Neuronal stem cell (in vitro differentiated cells): ENCODE data around the gene DTX3L.

Experiments used
- DNase-seq: peaks from one replicate; pipeline ENCODE4 v3.0.0-alpha.2; 2013; ENCODE audit warnings: low spot score
- H2AFZ ChIP-seq: one replicate; pipeline ENCODE4 v1.6.1; 2013; ENCODE audit warnings: mild to moderate bottlenecking, low read length, inconsistent platforms
- H2AK5ac ChIP-seq: 2 replicates; pipeline ENCODE4 v1.6.1; 2013; ENCODE audit warnings: low read depth, mild to moderate bottlenecking, inconsistent platforms, low read length, moderate library complexity, mixed read lengths
- H2BK120ac ChIP-seq: 2 replicates; pipeline ENCODE4 v1.6.1; 2013; ENCODE audit warnings: low read depth, mild to moderate bottlenecking, inconsistent platforms, low read length, moderate library complexity, mixed read lengths
- H2BK12ac ChIP-seq: one replicate; pipeline ENCODE4 v1.6.1; 2013; ENCODE audit warnings: low read length, inconsistent platforms
- H2BK15ac ChIP-seq: 2 replicates; pipeline ENCODE4 v1.6.1; 2013; ENCODE audit warnings: mild to moderate bottlenecking, low read length, inconsistent platforms, mixed read lengths
- H2BK5ac ChIP-seq: one replicate; pipeline ENCODE4 v1.6.1; 2013; ENCODE audit warnings: inconsistent platforms, mild to moderate bottlenecking, low read length, moderate library complexity
- H3K14ac ChIP-seq: one replicate; pipeline ENCODE4 v1.6.1; 2013; ENCODE audit warnings: low read length, inconsistent platforms
- H3K18ac ChIP-seq: 2 replicates; pipeline ENCODE4 v1.6.1; 2013; ENCODE audit warnings: low read length, inconsistent platforms
- H3K23ac ChIP-seq: 2 replicates; pipeline ENCODE4 v1.6.1; 2013; ENCODE audit warnings: low read depth, mild to moderate bottlenecking, mixed read lengths, low read length, inconsistent platforms; ENCODE audit not compliant: poor library complexity
- H3K27ac ChIP-seq: replicated peaks from 3 replicates; pipeline ENCODE4 v1.5.1; 2013; ENCODE audit warnings: low read length, inconsistent platforms
- H3K27me3 ChIP-seq, 3 experiments: 2 replicates each; pipeline ENCODE4 v1.6.1; 2013; ENCODE audit warnings: low read length in 3 of 3, mild to moderate bottlenecking in 2 of 3, inconsistent platforms in 1 of 3, low read depth in 1 of 3, mixed read lengths in 1 of 3, moderate library complexity in 1 of 3; ENCODE audit not compliant: control insufficient read depth in 3 of 3, insufficient read depth in 3 of 3
- H3K36me3 ChIP-seq, 2 donors: replicated peaks in 1 of 2; 2 replicates each; pipeline ENCODE4 v1.6.1; 2013; ENCODE audit warnings: low read length in 2 of 2; ENCODE audit not compliant: control insufficient read depth in 2 of 2, insufficient read depth in 2 of 2
- H3K4ac ChIP-seq: 2 replicates; pipeline ENCODE4 v1.6.1; 2013; ENCODE audit warnings: inconsistent platforms, mild to moderate bottlenecking, low read length, moderate library complexity
- H3K4me1 ChIP-seq, 2 donors: 1 replicate in 1 of 2; 2 replicates in 1 of 2; pipeline ENCODE4 v1.6.1; 2013; ENCODE audit warnings: low read length in 2 of 2, low read depth in 1 of 2; ENCODE audit not compliant: control insufficient read depth in 2 of 2, insufficient read depth in 1 of 2
- H3K4me2 ChIP-seq: one replicate; pipeline ENCODE4 v1.6.1; 2013; ENCODE audit warnings: mild to moderate bottlenecking, low read length, inconsistent platforms; ENCODE audit not compliant: insufficient read depth, poor library complexity, severe bottlenecking
- H3K4me3 ChIP-seq, 2 donors: 2 replicates each; pipeline ENCODE4 v1.5.1; 2013; ENCODE audit warnings: low read length in 2 of 2, mild to moderate bottlenecking in 2 of 2, inconsistent platforms in 1 of 2, moderate library complexity in 1 of 2
- H3K79me1 ChIP-seq: one replicate; pipeline ENCODE4 v1.6.1; 2013; ENCODE audit warnings: low read depth, mild to moderate bottlenecking, inconsistent platforms, low read length, moderate library complexity
- H3K9ac ChIP-seq: one replicate; pipeline ENCODE4 v1.6.1; 2013; ENCODE audit warnings: mild to moderate bottlenecking, low read depth, low read length, inconsistent platforms; ENCODE audit not compliant: poor library complexity
- H3K9me3 ChIP-seq, 2 donors: replicated peaks in 1 of 2; 2 replicates each; pipeline versions ENCODE3 to v1.6.1; 2013; ENCODE audit warnings: low read length in 2 of 2, mild to moderate bottlenecking in 2 of 2, inconsistent platforms in 1 of 2, low read depth in 1 of 2, mixed read lengths in 1 of 2, moderate library complexity in 1 of 2; ENCODE audit not compliant: control insufficient read depth in 2 of 2, insufficient read depth in 1 of 2
- H4K8ac ChIP-seq: one replicate; pipeline ENCODE4 v1.6.1; 2013; ENCODE audit warnings: low read depth, mild to moderate bottlenecking, inconsistent platforms, low read length, moderate library complexity
- H4K91ac ChIP-seq: one replicate; pipeline ENCODE4 v1.6.1; 2013; ENCODE audit warnings: low read length, low read depth, mild to moderate bottlenecking, inconsistent platforms; ENCODE audit not compliant: poor library complexity
- WGBS, 2 donors: extraction: QIAGEN DNeasy Blood & Tissue Kit; methylation state at CpG; one replicate each; pipeline ENCODE4 v1.1.7; 2013; ENCODE audit warnings: missing lambda C conversion rate in 2 of 2, mixed read lengths in 1 of 2; ENCODE audit not compliant: insufficient read length in 2 of 2, insufficient replicate concordance in 1 of 2; ENCODE audit errors: extremely low coverage in 2 of 2; 5-methylcytosine and 5-hydroxymethylcytosine counted together

The DTX3L gene

DNA sequence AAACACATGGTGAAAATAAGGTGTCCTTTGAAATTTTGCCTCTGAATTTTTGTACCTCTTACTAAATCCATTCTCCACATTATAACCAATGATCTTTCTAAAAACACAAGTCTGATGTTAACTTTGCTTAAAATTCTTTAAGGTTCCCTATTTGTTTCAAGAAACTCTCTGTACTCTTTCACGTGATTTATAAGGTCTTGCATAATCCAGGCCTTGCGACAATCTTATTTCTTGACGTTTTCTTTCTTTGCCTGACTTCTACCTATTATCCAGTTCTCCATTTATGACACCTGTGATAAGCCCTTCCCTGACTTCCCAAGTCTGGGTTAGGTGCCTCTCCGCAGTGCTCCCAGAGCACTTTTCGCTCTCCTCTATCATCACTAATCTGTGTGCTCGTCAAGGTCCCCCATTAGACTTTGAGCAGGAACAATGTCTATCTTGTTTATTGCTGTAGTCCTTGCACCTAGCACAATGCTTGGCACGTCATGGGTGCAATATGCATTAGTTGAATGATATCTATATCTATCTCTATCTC, 25.1 kb upstream of the DTX3L start:
- no peak overlapping the region for H2BK120ac ChIP-seq
- H3K36me3 ChIP-seq, result peaks cover 0 to 34% of the 10 kb centered on the region in 2 donors
- H3K4me1 ChIP-seq, result no peaks in the 10 kb centered on the region
- H3K23ac ChIP-seq, result no peak overlapping the region
- no peak overlapping the region for H2AK5ac ChIP-seq
- no peaks in the 10 kb centered on the region for H3K27me3 ChIP-seq
- no peaks in the 10 kb centered on the region for H3K79me1 ChIP-seq
- no peaks in the 10 kb centered on the region for H3K9me3 ChIP-seq
- no peak overlapping the region for H3K18ac ChIP-seq
- no peak overlapping the region for H4K8ac ChIP-seq
- H3K4ac ChIP-seq, result no peak overlapping the region
- H3K9ac ChIP-seq, result no peak overlapping the region
- H2BK15ac ChIP-seq, result no peak overlapping the region
- no peak overlapping the region for H2BK12ac ChIP-seq
- no peak overlapping the region for H4K91ac ChIP-seq
- no CpG with 5 or more reads among the region's 7 CpGs for WGBS, 2 donors
- no peak overlapping the region for H3K4me3 ChIP-seq
- no peak overlapping the region for H2AFZ ChIP-seq
- no peak overlapping the region for H3K4me2 ChIP-seq
- H3K27ac ChIP-seq, result no peak overlapping the region
- no peak overlapping the region for H2BK5ac ChIP-seq
- H3K14ac ChIP-seq, result no peak overlapping the region
- DNase-seq, result no peak

DNA sequence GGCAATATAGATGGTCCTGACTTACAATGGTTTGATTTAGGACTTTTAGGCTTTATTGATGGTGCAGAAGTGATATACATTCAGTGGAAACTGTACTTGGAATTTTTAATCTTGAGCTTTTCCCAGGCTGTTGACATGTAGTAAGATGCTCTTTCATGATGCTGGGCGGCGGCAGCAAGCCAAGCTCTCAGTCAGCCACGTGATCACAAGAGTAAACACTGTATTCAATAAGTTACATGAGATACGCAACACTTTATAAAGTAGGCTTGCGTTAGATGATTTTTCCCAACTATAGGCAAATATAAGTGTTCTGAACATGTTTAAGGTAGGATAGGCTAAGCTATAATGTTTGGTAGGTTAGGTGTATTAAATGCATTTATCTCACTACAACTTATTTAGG, 18.0 kb upstream of the DTX3L start:
- Histone ChIP-seq H3K4me2 (no peak overlapping the region), H2BK15ac (no peak overlapping the region), H3K27ac (no peak overlapping the region), H2BK120ac (no peak overlapping the region), H3K4me3 (no peak overlapping the region), H3K36me3 (peaks cover 0 to 34% of the 10 kb centered on the region in 2 donors), H3K23ac (no peak overlapping the region), H4K91ac (no peak overlapping the region), H3K9ac (no peak overlapping the region), H3K27me3 (no peaks in the 10 kb centered on the region), H3K4me1 (no peaks in the 10 kb centered on the region), H2AFZ (no peak overlapping the region), H2AK5ac (no peak overlapping the region), H3K9me3 (no peaks in the 10 kb centered on the region), H3K14ac (no peak overlapping the region), H3K18ac (no peak overlapping the region), H3K4ac (no peak overlapping the region), H3K79me1 (no peaks in the 10 kb centered on the region), H4K8ac (no peak overlapping the region), H2BK5ac (no peak overlapping the region), H2BK12ac (no peak overlapping the region)
- no peak for DNase-seq
- no CpG with 5 or more reads among the region's 5 CpGs for WGBS, 2 donors

DNA sequence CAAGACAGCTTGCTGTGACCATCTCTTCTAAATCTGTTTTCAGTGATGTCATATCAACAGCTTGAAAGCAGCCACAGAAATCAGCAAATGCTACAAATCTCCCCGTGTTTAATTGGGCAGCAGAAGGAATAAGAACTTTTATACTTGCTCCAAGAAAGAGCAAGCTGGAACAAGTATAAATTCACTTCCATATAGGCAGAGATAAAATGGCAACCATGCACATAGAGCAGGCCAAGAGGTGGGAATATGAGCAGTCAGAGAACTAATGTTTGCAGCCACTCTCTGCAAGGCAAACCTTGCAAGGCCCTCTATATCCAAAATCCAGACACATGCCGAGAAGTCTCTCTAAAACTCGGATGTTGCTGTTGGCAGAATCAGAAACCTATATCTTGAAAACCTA, 16.1 kb upstream of the DTX3L start:
- H3K4me2 ChIP-seq, result no peak overlapping the region
- H4K8ac ChIP-seq, result no peak overlapping the region
- WGBS, 2 donors, result no CpG with 5 or more reads among the region's 3 CpGs
- H3K4me3 ChIP-seq, result no peak overlapping the region
- no peak overlapping the region for H2BK5ac ChIP-seq
- H3K27me3 ChIP-seq, result no peaks in the 10 kb centered on the region
- no peak overlapping the region for H2AK5ac ChIP-seq
- no peak overlapping the region for H3K18ac ChIP-seq
- no peak for DNase-seq
- no peaks in the 10 kb centered on the region for H3K9me3 ChIP-seq
- H3K27ac ChIP-seq, result no peak overlapping the region
- no peak overlapping the region for H2BK15ac ChIP-seq
- H3K9ac ChIP-seq, result no peak overlapping the region
- H3K14ac ChIP-seq, result no peak overlapping the region
- H4K91ac ChIP-seq, result no peak overlapping the region
- H3K23ac ChIP-seq, result no peak overlapping the region
- H3K36me3 ChIP-seq, result peaks cover 0 to 32% of the 10 kb centered on the region in 2 donors
- H2BK120ac ChIP-seq, result no peak overlapping the region
- H2AFZ ChIP-seq, result no peak overlapping the region
- no peak overlapping the region for H2BK12ac ChIP-seq
- no peak overlapping the region for H3K4ac ChIP-seq
- H3K4me1 ChIP-seq, result no peaks in the 10 kb centered on the region
- no peaks in the 10 kb centered on the region for H3K79me1 ChIP-seq

DNA sequence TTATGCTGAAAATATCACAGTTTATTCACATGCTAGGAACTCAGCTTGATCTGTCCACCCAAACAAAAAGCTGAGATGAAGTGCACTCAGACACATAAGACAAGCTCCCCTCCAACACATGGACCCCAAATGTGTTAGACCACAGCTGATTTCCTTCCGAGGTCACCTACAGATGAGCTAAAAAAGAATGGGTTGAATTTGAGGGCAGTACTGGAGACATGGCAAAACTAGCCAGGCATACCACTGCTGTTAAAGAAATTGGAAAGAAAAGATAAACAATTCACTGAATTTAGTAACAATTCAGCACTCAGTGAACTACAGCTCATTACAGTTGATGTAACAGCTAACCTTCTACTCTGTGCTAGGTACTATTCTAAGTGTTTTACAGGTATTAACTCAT, 15.5 kb upstream of the DTX3L start:
- no peak overlapping the region for H3K4me2 ChIP-seq
- peaks cover 0 to 33% of the 10 kb centered on the region in 2 donors for H3K36me3 ChIP-seq
- no peak overlapping the region for H4K91ac ChIP-seq
- H2BK5ac ChIP-seq, result no peak overlapping the region
- no CpG with 5 or more reads among the region's 1 CpG for WGBS, 2 donors
- H2AK5ac ChIP-seq, result no peak overlapping the region
- no peaks in the 10 kb centered on the region for H3K4me1 ChIP-seq
- H2AFZ ChIP-seq, result no peak overlapping the region
- no peak overlapping the region for H2BK120ac ChIP-seq
- H3K4ac ChIP-seq, result no peak overlapping the region
- H3K18ac ChIP-seq, result no peak overlapping the region
- H2BK12ac ChIP-seq, result no peak overlapping the region
- H3K23ac ChIP-seq, result no peak overlapping the region
- H3K9me3 ChIP-seq, result no peaks in the 10 kb centered on the region
- H3K79me1 ChIP-seq, result no peaks in the 10 kb centered on the region
- H3K27ac ChIP-seq, result no peak overlapping the region
- no peak for DNase-seq
- H2BK15ac ChIP-seq, result no peak overlapping the region
- H3K27me3 ChIP-seq, result no peaks in the 10 kb centered on the region
- H3K14ac ChIP-seq, result no peak overlapping the region
- H4K8ac ChIP-seq, result no peak overlapping the region
- H3K4me3 ChIP-seq, result no peak overlapping the region
- H3K9ac ChIP-seq, result no peak overlapping the region
